ENCODE measurements around the gene LHFPL3.

Gene LHFPL3

GRCh38 chr7:104767113-104767512 is 438.7 kb downstream of the LHFPL3 start:
- no peaks in the 10 kb centered on the region for H3K4me1 ChIP-seq (ENCODE audit: control insufficient read depth in 1 of 2, insufficient read depth in 2 of 2, low read length in 2 of 2)
- H3K18ac ChIP-seq (ENCODE audit: low read length), result no peak overlapping the region
- H3K14ac ChIP-seq (ENCODE audit: low read length), result no peak overlapping the region
- no peak overlapping the region for H4K12ac ChIP-seq (ENCODE audit: low read depth, low read length)
- H2BK5ac ChIP-seq (ENCODE audit: low read depth, low read length, poor library complexity), result no peak overlapping the region
- no peak overlapping the region for H3K4ac ChIP-seq (ENCODE audit: low read depth, low read length)
- H4K91ac ChIP-seq (ENCODE audit: low read depth, low read length), result no peak overlapping the region
- H3K27me3 ChIP-seq (ENCODE audit: insufficient read depth, low read length), result no peaks in the 10 kb centered on the region
- H4K8ac ChIP-seq (ENCODE audit: low read depth, low read length), result no peak overlapping the region
- H3K79me2 ChIP-seq (ENCODE audit: control insufficient read depth, insufficient read depth, low read length, poor library complexity), result no peaks in the 10 kb centered on the region
- no peak overlapping the region for H2AK5ac ChIP-seq (ENCODE audit: low read length)
- H2AFZ ChIP-seq (ENCODE audit: insufficient read depth, low read length, poor library complexity), result no peak overlapping the region
- H3K9ac ChIP-seq (ENCODE audit: low read length), result no peak overlapping the region
- DNase-seq, result no peak
- no peaks in the 10 kb centered on the region for H3K36me3 ChIP-seq (ENCODE audit: control insufficient read depth in 1 of 2, insufficient read depth in 2 of 2, low read length in 2 of 2)
- H3K27ac ChIP-seq (ENCODE audit: low read depth, low read length), result no peak overlapping the region
- H2BK120ac ChIP-seq (ENCODE audit: insufficient read depth, low read length, poor library complexity), result no peak overlapping the region
- H2BK12ac ChIP-seq (ENCODE audit: low read length), result no peak overlapping the region
- no peak overlapping the region for H3K4me2 ChIP-seq (ENCODE audit: low read length)
- no peak overlapping the region for H3K23ac ChIP-seq (ENCODE audit: low read length)
- no peak overlapping the region for H3K4me3 ChIP-seq (ENCODE audit: low read depth, low read length)
- H3K9me3 ChIP-seq (ENCODE audit: insufficient read depth, low read depth, low read length), result no peaks in the 10 kb centered on the region
- no peaks in the 10 kb centered on the region for H3K79me1 ChIP-seq (ENCODE audit: low read length)
- WGBS (ENCODE audit: extremely low coverage, insufficient coverage, insufficient read length), result no CpG with 5 or more reads among the region's 4 CpGs

- no peak overlapping the region for H4K91ac ChIP-seq (ENCODE audit: low read depth, low read length)
- WGBS (ENCODE audit: extremely low coverage, insufficient coverage, insufficient read length), result no CpG with 5 or more reads among the region's 4 CpGs
- no peak overlapping the region for H3K23ac ChIP-seq (ENCODE audit: low read length)
- H3K18ac ChIP-seq (ENCODE audit: low read length), result no peak overlapping the region
- H3K27me3 ChIP-seq (ENCODE audit: insufficient read depth, low read length), result no peaks in the 10 kb centered on the region
- H3K4ac ChIP-seq (ENCODE audit: low read depth, low read length), result no peak overlapping the region
- no peak overlapping the region for H2AFZ ChIP-seq (ENCODE audit: insufficient read depth, low read length, poor library complexity)
- H4K12ac ChIP-seq (ENCODE audit: low read depth, low read length), result no peak overlapping the region
- no peak overlapping the region for H2BK12ac ChIP-seq (ENCODE audit: low read length)
- no peak overlapping the region for H2BK5ac ChIP-seq (ENCODE audit: low read depth, low read length, poor library complexity)
- no peak overlapping the region for H3K14ac ChIP-seq (ENCODE audit: low read length)
- H2AK5ac ChIP-seq (ENCODE audit: low read length), result no peak overlapping the region
- H3K4me2 ChIP-seq (ENCODE audit: low read length), result no peak overlapping the region
- no peak overlapping the region for H4K8ac ChIP-seq (ENCODE audit: low read depth, low read length)
- H3K27ac ChIP-seq (ENCODE audit: low read depth, low read length), result no peak overlapping the region
- H3K4me1 ChIP-seq (ENCODE audit: control insufficient read depth in 1 of 2, insufficient read depth in 2 of 2, low read length in 2 of 2), result no peaks in the 10 kb centered on the region
- no peaks in the 10 kb centered on the region for H3K79me1 ChIP-seq (ENCODE audit: low read length)
- no peaks in the 10 kb centered on the region for H3K9me3 ChIP-seq (ENCODE audit: insufficient read depth, low read depth, low read length)
- H3K9ac ChIP-seq (ENCODE audit: low read length), result no peak overlapping the region
- no peaks in the 10 kb centered on the region for H3K36me3 ChIP-seq (ENCODE audit: control insufficient read depth in 1 of 2, insufficient read depth in 2 of 2, low read length in 2 of 2)
- no peak for DNase-seq
- no peak overlapping the region for H3K4me3 ChIP-seq (ENCODE audit: low read depth, low read length)
- no peaks in the 10 kb centered on the region for H3K79me2 ChIP-seq (ENCODE audit: control insufficient read depth, insufficient read depth, low read length, poor library complexity)
- H2BK120ac ChIP-seq (ENCODE audit: insufficient read depth, low read length, poor library complexity), result no peak overlapping the region
Measured at GRCh38 chr7:104767826-104768536, 439.6 kb downstream of the LHFPL3 start.

GRCh38 chr7:104772405-104773345 is 444.3 kb downstream of the LHFPL3 start:
- no peak overlapping the region for H3K14ac ChIP-seq (ENCODE audit: low read length)
- no peaks in the 10 kb centered on the region for H3K27me3 ChIP-seq (ENCODE audit: insufficient read depth, low read length)

GRCh38 chr7:104773796-104774195 is 445.4 kb downstream of the LHFPL3 start:
- Histone ChIP-seq H4K91ac (ENCODE audit: low read depth, low read length) (no peak overlapping the region), H2AFZ (ENCODE audit: insufficient read depth, low read length, poor library complexity) (no peak overlapping the region), H3K9ac (ENCODE audit: low read length) (no peak overlapping the region), H3K27ac (ENCODE audit: low read depth, low read length) (no peak overlapping the region), H4K12ac (ENCODE audit: low read depth, low read length) (no peak overlapping the region), H3K79me1 (ENCODE audit: low read length) (no peaks in the 10 kb centered on the region), H2BK12ac (ENCODE audit: low read length) (no peak overlapping the region), H3K36me3 (ENCODE audit: control insufficient read depth in 1 of 2, insufficient read depth in 2 of 2, low read length in 2 of 2) (no peaks in the 10 kb centered on the region), H3K4ac (ENCODE audit: low read depth, low read length) (no peak overlapping the region), H3K9me3 (ENCODE audit: insufficient read depth, low read depth, low read length) (no peaks in the 10 kb centered on the region), H3K23ac (ENCODE audit: low read length) (no peak overlapping the region), H3K18ac (ENCODE audit: low read length) (no peak overlapping the region), H3K4me2 (ENCODE audit: low read length) (no peak overlapping the region), H3K27me3 (ENCODE audit: insufficient read depth, low read length) (no peaks in the 10 kb centered on the region), H2BK5ac (ENCODE audit: low read depth, low read length, poor library complexity) (no peak overlapping the region), H4K8ac (ENCODE audit: low read depth, low read length) (no peak overlapping the region), H3K4me1 (ENCODE audit: control insufficient read depth in 1 of 2, insufficient read depth in 2 of 2, low read length in 2 of 2) (no peaks in the 10 kb centered on the region), H2BK120ac (ENCODE audit: insufficient read depth, low read length, poor library complexity) (no peak overlapping the region), H2AK5ac (ENCODE audit: low read length) (no peak overlapping the region), H3K14ac (ENCODE audit: low read length) (no peak overlapping the region), H3K4me3 (ENCODE audit: low read depth, low read length) (no peak overlapping the region), H3K79me2 (ENCODE audit: control insufficient read depth, insufficient read depth, low read length, poor library complexity) (no peaks in the 10 kb centered on the region)
- DNase-seq, result no peak
- no CpG with 5 or more reads among the region's 5 CpGs for WGBS (ENCODE audit: extremely low coverage, insufficient coverage, insufficient read length)

More at GRCh38 chr7:104772405-104773345, 444.3 kb downstream of the LHFPL3 start:
- no peak for DNase-seq
- Histone ChIP-seq H3K36me3 (ENCODE audit: control insufficient read depth in 1 of 2, insufficient read depth in 2 of 2, low read length in 2 of 2) (no peaks in the 10 kb centered on the region), H3K23ac (ENCODE audit: low read length) (no peak overlapping the region), H2BK12ac (ENCODE audit: low read length) (no peak overlapping the region), H2AK5ac (ENCODE audit: low read length) (no peak overlapping the region), H3K4me2 (ENCODE audit: low read length) (no peak overlapping the region), H4K91ac (ENCODE audit: low read depth, low read length) (no peak overlapping the region), H3K4me3 (ENCODE audit: low read depth, low read length) (no peak overlapping the region), H2BK5ac (ENCODE audit: low read depth, low read length, poor library complexity) (no peak overlapping the region), H2AFZ (ENCODE audit: insufficient read depth, low read length, poor library complexity) (no peak overlapping the region), H3K4ac (ENCODE audit: low read depth, low read length) (no peak overlapping the region), H4K8ac (ENCODE audit: low read depth, low read length) (no peak overlapping the region), H3K79me1 (ENCODE audit: low read length) (no peaks in the 10 kb centered on the region), H4K12ac (ENCODE audit: low read depth, low read length) (no peak overlapping the region), H3K79me2 (ENCODE audit: control insufficient read depth, insufficient read depth, low read length, poor library complexity) (no peaks in the 10 kb centered on the region), H3K9me3 (ENCODE audit: insufficient read depth, low read depth, low read length) (no peaks in the 10 kb centered on the region), H3K9ac (ENCODE audit: low read length) (no peak overlapping the region), H3K18ac (ENCODE audit: low read length) (no peak overlapping the region), H2BK120ac (ENCODE audit: insufficient read depth, low read length, poor library complexity) (no peak overlapping the region), H3K27ac (ENCODE audit: low read depth, low read length) (no peak overlapping the region), H3K4me1 (ENCODE audit: control insufficient read depth in 1 of 2, insufficient read depth in 2 of 2, low read length in 2 of 2) (no peaks in the 10 kb centered on the region)
- no CpG with 5 or more reads among the region's 10 CpGs for WGBS (ENCODE audit: extremely low coverage, insufficient coverage, insufficient read length)

Data from trophoblast cell (in vitro differentiated cells and primary cell).